Fibroblast of pulmonary artery (primary cell): ENCODE results near the gene NGDN.
A peak's percentile ranks its signal among the peaks of the same experiment; 100 is the strongest.

Source experiments
- DNase-seq: peaks from one replicate; pipeline ENCODE4 v3.0.0-alpha.2; 2010; ENCODE audit warnings: low read depth
- H3K4me3 ChIP-seq: replicated peaks from 2 replicates; pipeline ENCODE4 v1.5.1; 2011; ENCODE audit warnings: low read depth, mild to moderate bottlenecking, control low read depth, low read length, moderate library complexity
- TF ChIP-seq, protein P1 (sequence below): IDR thresholded peaks from 2 replicates; pipeline ENCODE4 v1.5.1; 2011; ENCODE audit warnings: mild to moderate bottlenecking, control low read depth, low read length, inconsistent platforms; ENCODE audit errors: missing control alignments

NGDN gene

GRCh38 chr14:23430723-23431085, 38.8 kb upstream of the NGDN start:
- peak; percentile 8 for DNase-seq
- no peak overlapping the region for H3K4me3 ChIP-seq
- TF ChIP-seq, protein P1, sequence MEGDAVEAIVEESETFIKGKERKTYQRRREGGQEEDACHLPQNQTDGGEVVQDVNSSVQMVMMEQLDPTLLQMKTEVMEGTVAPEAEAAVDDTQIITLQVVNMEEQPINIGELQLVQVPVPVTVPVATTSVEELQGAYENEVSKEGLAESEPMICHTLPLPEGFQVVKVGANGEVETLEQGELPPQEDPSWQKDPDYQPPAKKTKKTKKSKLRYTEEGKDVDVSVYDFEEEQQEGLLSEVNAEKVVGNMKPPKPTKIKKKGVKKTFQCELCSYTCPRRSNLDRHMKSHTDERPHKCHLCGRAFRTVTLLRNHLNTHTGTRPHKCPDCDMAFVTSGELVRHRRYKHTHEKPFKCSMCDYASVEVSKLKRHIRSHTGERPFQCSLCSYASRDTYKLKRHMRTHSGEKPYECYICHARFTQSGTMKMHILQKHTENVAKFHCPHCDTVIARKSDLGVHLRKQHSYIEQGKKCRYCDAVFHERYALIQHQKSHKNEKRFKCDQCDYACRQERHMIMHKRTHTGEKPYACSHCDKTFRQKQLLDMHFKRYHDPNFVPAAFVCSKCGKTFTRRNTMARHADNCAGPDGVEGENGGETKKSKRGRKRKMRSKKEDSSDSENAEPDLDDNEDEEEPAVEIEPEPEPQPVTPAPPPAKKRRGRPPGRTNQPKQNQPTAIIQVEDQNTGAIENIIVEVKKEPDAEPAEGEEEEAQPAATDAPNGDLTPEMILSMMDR = no peak

DNA sequence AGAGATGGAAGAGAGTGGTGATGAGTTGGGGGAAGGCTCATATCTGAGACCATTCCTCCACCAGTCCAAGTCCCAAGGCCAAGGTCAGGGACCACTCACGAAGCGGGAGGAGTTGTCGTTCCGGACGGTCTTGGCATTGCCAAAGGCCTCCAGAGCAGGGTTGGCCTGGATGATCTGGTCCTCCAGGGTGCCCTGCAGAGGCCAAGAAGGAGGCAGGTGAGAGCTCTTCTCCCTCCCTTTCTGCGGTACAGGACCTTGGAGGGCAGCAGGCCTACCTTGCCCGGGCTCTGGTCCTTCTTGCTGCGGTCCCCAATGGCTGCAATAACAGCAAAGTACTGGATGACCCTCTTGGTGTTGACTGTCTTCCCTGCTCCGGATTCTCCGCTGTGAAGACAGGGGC, 38.0 kb upstream of the NGDN start:
- DNase-seq = no peak
- TF ChIP-seq, protein P1 = no peak
- H3K4me3 ChIP-seq = no peak overlapping the region

GRCh38 chr14:23432102-23432925, 37.2 kb upstream of the NGDN start:
- no peak for DNase-seq
- TF ChIP-seq, protein P1 = no peak
- H3K4me3 ChIP-seq = no peak overlapping the region

GRCh38 chr14:23432946-23433345, 36.6 kb upstream of the NGDN start:
- DNase-seq = no peak
- no peak overlapping the region for H3K4me3 ChIP-seq

GRCh38 chr14:23433457-23433856, 36.0 kb upstream of the NGDN start:
- H3K4me3 ChIP-seq = no peak overlapping the region
- no peak for DNase-seq
- TF ChIP-seq, protein P1 = no peak

More at GRCh38 chr14:23432946-23433345, 36.6 kb upstream of the NGDN start:
- TF ChIP-seq, protein P1 = no peak

GRCh38 chr14:23434488-23435222, 34.8 kb upstream of the NGDN start:
- H3K4me3 ChIP-seq = no peak overlapping the region
- no peak for DNase-seq
- TF ChIP-seq, protein P1 = no peak
